Left ventricle myocardium superior (tissue), 1 donor: ENCODE results near the gene PTH1R. TPM values are rescaled to one million over a fixed set of nuclear protein-coding genes. Genes with fewer than 3 reads are reported as not detected.

ENCODE experiments used
- ATAC-seq: fragments of 200-7000 bp; cut with Tn5 transposase; one replicate; pipeline ENCODE4 v1.9.1; 2020; ENCODE audit warnings: mild to moderate bottlenecking, moderate library complexity
- DNase-seq: peaks from one replicate; pipeline ENCODE4 v3.0.0-alpha.2; 2020
- intact Hi-C: fragments of 100-400 bp; cut with micrococcal nuclease; formaldehyde crosslinking; loops from one replicate; pipeline ENCODE4 v1.11.0; 2022
- total RNA-seq: library from RNA; stranded (reverse); fragmentation: NEBNext Ultra II Directional; extraction: Animal tissue kit (Norgen Biotek cat#: 25700); gene quantifications from one replicate; pipeline ENCODE4 v1.2.1, GENCODE V29; 2021
- donor health status: DM: no; HTN: yes; CAD: no; lungs with severe emphysema.

Gene PTH1R
- total RNA-seq, 1 donor from 2014 or later = 13.0 TPM

- DNase-seq (peak; percentile 76), ATAC-seq (no peak)
- intact Hi-C loops = no loop called here
These were observed 54.3 kb downstream of the PTH1R start for GRCh38 chr3:46931631-46932331.

DNA sequence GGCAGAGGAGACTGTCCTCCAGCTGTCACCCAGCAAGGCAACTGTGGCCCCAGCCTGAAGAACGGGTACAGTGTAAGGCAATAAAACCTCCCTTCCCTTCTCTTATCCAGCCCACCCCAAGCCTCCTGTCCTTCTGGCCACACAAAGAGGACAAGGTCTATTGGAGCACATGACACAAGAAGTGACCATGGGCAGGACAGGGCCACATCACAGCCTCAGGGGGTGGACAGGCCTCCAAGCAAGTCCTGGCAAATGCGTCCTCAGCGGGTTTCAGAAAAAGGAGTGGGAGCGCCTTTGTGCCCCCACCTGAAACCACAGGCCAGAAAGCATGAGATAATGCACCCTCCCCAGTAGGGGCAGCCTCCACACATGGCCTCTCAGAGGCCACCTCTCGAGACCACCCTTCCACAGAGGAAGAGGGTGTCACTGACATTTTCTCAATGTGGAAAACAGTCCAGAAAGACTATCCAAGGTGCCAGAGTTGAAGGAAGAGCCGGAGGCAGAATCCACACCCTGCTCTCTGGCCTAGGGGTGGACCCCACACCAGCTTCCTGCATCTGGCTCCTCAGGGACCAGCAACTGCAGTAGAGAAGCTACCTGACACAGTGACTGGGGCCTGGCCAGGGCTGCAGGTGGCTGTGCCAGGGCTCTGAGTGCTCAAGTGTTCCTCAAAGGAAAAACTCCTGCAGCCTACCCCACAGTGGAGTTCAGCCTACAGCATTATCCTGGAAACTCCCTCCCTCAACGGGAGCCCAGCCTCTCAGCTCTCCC lies 55.1 kb downstream of the PTH1R start:
- DNase-seq (peak; percentile 46), ATAC-seq (no peak)
- intact Hi-C loops = no loop called here

- intact Hi-C loops = no loop called here
- ATAC-seq = no peak
- no peak for DNase-seq
These were observed 55.7 kb downstream of the PTH1R start for GRCh38 chr3:46933261-46933660.

DNA sequence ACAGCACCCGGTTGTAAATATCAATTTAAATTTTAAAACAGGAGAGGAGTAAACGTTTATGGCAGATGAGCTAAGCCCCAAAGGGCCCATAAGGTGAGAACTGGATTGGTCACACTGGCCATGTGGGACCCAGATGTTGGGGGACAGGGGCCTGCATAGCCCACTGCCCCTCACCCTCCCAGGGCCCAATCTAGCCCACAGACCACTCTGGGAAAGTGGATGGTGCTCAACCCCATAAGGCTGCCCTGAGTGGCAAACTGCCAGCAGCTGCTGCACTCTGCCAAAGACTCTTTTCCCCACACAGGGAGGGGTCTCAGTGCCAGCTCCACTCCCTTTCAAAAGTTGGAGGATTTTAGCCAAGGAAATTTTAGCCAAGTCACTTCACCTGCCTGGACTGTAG lies 56.6 kb downstream of the PTH1R start:
- ATAC-seq = no peak
- intact Hi-C loops = no loop called here
- DNase-seq = peak; percentile 56

DNA sequence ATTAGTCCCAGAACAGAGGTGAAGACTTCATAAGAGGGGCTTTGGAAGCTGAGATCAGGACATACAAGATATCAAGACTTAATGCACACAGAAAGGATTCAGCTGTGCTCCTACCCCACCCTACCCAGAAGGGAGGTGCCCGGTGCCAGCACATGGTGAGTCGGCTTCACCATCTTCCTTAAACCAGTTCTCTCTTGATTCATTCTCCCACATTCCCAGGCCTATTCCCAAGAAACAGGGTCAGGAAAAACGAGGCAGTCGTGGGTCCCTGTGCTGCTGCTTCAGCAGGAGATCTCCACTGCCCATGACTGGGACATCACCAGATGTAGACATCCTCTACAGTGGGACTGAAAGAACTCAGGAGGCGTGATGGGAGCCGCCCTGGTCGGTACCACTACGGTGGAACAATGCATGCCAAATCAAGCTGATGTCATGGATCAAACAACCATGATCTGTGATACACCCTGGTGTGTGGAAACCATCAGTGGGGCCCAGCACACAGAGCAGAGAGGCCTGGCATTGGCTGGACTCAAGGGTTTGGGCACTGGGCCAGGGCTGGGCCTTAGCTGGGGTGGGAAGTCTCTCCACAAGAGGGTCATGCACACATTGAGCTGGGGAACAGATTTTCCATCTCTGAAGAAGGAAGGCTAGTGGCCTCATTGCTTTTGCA lies 57.1 kb downstream of the PTH1R start:
- intact Hi-C loops = no loop called here
- peak; percentile 59 for ATAC-seq
- DNase-seq = peak; percentile 84

GRCh38 chr3:46935168-46935858 lies 57.8 kb downstream of the PTH1R start:
- peak; percentile 88 for ATAC-seq
- DNase-seq = peak; percentile 85
- intact Hi-C loops = no loop called here

DNA sequence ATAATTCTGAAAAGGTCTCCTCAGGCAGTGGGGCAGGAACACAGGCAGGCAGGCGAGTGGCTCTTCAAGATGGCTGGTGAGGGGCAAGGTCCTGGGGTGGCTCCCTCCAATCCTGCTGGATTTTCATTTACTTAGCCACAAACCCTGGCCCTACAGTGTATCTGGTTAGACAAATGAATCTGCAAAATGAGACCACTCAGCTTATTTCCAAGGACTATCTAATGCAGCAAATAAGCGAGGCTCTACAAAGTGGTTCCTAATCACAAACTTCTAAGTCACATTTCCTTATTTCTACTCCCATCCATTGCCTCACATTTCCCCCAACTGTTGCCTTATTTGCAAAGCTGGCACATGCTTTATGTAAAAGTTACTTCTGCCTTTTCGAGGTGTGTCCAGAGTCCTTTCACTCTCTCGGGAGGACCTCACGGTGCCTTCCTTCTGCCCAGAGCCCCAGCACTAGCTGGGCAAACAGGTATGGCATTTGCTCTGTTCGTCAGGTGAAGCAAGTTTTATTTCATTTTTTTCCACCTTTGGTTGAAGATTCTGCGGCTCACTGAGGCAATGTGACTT lies 58.6 kb downstream of the PTH1R start:
- intact Hi-C loops = no loop called here
- ATAC-seq (no peak), DNase-seq (no peak)

DNA sequence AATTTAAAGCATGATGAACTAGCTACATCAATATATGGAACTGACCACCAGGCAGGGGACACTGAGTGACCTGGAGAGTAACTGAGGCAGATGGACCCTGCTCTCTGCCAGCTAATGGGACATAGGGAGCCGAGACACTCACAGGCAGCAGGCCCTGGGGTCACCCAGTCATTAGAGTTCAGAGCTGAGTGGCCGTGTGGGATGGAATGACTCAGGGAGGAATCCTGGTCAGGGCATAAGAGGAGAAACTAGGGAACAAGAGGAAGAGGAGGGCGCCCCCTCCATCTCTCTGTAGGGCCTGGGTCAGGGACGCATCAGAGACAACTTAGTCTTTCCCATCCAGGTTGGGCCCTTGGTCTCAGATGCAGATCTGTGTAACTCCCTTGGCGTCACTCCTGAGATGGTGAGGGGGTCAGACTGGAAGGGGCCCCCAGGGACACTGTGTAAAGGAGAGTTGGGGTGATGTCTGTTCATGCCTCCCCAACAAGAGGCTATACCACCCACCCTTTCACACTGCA lies 59.3 kb downstream of the PTH1R start:
- intact Hi-C loops = no loop called here
- DNase-seq (no peak), ATAC-seq (no peak)

GRCh38 chr3:46938118-46938517 lies 60.6 kb downstream of the PTH1R start:
- no peak for DNase-seq
- ATAC-seq = no peak
- intact Hi-C loops = no loop called here

DNA sequence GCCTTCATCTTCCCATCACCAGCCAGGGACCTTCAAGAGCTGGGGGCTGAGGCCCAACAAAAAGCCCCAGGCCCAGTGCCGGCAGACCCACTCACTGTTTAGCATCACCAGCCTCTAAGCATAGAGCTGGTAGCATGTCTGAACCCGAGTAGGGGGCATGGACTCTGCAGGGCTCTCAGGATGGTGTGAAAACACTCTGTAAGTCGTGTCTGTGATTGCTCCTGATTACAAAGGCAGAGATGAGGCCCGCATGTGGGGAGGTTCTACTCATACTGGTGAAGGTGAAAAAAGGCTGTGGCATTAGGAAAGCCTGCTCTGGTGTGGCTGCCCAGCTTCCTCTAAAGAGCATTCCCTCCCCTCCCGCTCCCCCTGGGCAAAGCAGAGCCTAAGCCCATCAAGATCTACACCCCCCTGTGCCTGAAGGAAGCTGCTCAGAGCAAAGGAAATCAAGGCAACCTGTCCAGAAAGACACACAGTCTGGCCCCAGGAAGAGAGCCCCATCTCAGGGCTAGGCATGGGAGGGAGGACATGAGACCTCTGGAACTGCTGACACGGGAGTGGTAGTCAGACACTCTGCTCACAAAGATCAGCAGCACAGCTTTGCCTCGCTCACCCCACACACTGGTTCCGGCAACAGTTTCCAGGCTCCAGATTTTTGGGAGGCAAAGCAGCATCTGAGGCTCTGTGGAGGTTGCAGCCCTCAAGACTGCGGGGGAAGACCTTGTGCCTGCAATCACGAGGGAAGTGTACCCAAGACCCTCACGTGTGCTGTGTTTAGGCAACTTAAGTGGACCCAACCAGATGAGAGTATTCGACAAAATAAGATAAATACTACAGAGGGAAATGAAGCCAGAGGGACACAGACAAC lies 62.3 kb downstream of the PTH1R start:
- DNase-seq (no peak), ATAC-seq (no peak)
- intact Hi-C loops = no loop called here

DNA sequence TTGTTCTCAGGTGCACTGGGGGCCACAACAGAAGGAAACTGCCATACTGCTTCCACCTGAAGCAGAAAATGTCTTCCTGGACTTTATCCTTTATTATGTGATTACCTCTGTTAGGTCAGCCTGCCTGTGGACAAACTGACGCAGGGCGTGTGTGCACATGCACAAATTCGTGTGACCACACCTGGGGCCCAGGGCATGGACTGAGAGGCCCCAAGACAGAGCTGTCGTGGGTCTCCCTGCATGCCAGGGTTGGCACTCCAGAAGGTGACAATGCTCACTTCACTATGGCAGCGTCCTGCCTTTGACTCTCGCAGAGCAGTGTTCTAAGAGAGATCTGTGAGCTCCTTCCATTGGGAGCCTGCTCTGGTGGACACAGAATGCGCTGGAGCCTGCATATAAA lies 64.6 kb downstream of the PTH1R start:
- intact Hi-C loops = no loop called here
- DNase-seq = no peak
- no peak for ATAC-seq

- DNase-seq (no peak), ATAC-seq (peak; percentile 1)
- intact Hi-C loops = no loop called here
These were observed 65.1 kb downstream of the PTH1R start for GRCh38 chr3:46942481-46943236.

DNA sequence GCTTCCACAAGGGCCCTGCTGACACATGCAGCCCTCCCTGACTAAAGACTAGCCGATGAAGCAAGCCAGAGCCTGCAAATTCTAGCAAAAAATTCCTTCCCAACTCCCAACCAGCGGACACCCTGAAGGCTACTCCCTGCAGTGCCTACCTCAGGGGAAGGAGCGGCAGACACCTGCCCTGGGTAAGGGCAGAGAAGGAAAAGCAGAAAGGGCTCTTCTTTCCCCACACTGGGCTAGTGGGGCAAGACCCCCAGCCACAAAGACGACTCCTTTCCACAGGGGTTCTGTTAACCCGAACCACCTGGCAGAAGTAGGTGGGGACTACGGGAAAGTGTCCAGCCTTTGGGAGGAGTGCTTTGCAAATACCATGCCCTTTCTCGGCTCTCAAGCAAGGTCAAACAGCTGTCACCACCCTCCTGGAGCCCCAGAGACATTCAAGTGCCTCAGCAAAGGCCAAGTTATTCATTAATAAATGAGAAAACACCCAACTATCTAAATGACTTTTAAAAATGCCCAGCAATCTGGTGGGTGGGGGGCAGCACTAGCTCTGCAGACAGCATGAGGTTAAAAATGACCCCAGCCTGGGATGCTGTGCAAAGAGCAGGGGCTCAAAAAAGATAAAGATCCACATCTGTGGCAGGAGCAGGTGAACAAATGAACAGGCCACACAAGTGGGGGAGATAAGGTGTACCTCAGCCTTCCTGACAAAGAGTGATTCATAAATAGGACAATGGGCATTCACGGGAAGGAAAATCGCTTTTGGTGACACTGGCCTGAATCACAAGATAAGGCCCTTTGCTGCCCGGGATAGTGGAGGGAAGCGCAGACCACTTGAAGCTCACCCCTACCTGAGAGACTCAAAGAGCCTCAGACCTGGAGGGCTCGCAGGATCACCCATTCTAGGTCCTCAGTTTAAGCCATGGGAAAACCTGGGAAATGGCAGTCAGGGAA lies 66.0 kb downstream of the PTH1R start:
- DNase-seq (no peak), ATAC-seq (peak; percentile 64)
- intact Hi-C loops = no loop called here

DNA sequence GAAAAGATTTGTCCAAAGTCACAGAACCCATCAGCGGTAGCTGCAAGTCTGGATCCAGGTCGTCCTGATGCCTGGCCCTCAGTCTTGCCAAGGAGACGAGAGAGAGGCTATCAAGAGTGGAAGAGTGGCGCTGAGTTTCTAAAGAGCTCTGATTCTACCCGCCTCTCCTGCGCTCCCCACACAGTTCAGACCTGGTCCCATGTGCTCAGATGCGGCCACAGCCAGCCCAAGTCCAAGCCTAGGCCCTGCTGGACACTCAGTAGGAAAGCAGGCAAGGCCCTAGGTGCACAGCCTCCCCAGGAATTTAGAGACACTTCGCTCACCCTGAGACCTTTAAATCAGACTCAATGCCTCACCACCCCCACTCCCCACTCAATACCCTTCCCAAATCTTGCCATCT lies 66.7 kb downstream of the PTH1R start:
- peak; percentile 30 for ATAC-seq
- DNase-seq = peak; percentile 41
- intact Hi-C loops = no loop called here

GRCh38 chr3:46946416-46946815 lies 68.9 kb downstream of the PTH1R start:
- no peak for DNase-seq
- intact Hi-C loops = no loop called here

DNA sequence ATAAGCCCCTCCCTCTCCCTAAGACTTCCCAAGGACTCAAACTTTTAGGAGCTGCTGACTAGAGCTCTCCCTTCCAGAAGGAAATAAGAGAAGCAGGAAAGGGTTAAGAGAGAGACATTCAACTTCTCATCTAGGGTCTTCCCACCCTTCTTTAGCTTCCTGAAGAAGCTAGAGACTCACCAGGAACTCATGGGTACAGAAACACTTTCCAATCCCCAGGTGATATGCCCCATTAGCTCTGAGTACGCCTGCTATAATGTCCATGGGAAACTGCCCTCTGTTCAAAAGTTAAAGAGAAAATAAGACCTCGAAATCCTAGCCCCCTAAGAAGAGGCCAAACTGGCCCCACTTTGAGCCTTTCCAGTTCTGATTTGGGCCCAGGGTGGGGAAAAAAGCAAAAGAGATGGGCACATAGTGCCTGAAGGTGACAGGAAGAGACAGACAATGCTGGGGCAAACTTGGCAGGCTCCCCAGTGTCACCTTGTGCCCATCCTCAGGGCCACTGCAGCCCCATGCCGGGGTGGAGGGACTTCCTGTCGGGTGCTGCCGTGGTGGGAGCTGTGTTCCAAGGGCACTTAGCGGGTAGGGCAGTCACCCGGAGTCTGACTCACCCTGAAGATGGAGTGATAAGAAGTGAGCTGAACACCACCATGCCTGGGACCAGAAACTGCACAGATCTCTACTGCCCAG lies 69.5 kb downstream of the PTH1R start:
- peak; percentile 59 for DNase-seq
- peak; percentile 13 for ATAC-seq
- intact Hi-C loops = no loop called here

More at GRCh38 chr3:46946416-46946815, 68.9 kb downstream of the PTH1R start:
- no peak for ATAC-seq
